ENCODE data around the gene ATXN2. TPM values are rescaled to one million over a fixed set of nuclear protein-coding genes. Genes with fewer than 3 reads are reported as not detected.

ATXN2 gene
- total RNA-seq, 1 experiment from 2014 or later = 72.9 TPM

DNA sequence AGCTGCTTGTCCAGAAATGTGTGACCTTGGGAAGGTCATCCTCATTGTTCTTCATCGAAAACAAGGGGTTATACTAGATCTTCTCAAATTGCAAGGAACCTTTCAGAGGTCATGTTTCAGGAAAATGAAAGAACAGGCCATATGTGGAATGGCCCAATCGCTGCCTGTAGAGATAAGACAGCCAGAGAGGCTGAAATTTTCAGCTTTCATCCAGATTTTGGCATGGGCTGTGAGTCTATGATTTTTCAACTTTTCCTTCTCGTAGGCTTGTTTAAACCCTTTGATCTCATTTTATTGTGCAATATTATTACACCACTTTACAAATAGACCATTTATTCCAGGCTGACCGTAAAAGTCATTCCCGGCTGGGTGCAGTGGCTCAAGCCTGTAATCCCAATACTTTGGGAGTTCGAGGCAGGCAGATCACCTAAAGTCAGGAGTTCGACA is 17.1 kb upstream of the ATXN2 start:
- H4K91ac ChIP-seq (ENCODE audit: insufficient read length, low read depth, low read length) = no peak overlapping the region
- H2BK12ac ChIP-seq (ENCODE audit: insufficient read length, low read depth, low read length) = no peak overlapping the region
- no peak overlapping the region for H2BK120ac ChIP-seq (ENCODE audit: low read depth, low read length, poor library complexity, severe bottlenecking)
- H3K9me3 Mint-ChIP-seq = no peaks in the 10 kb centered on the region
- no peaks in the 10 kb centered on the region for H3K27me3 ChIP-seq (ENCODE audit: insufficient read depth, low read length)
- peaks cover 0 to 3% of the 10 kb centered on the region in 2 experiments; a peak in 2 of 4 replicates for H3K4me1 Mint-ChIP-seq
- no peaks in the 10 kb centered on the region; a peak in 1 of 7 replicates for H3K36me3 Mint-ChIP-seq (ENCODE audit: insufficient read depth in 1 of 3, low read depth in 3 of 3)
- H3K27ac Mint-ChIP-seq = peak overlapping the region in 1 of 3 experiments; percentile 74; a peak in 1 of 7 replicates
- H3K14ac ChIP-seq (ENCODE audit: insufficient read depth, low read length) = no peak overlapping the region
- H2AK5ac ChIP-seq (ENCODE audit: insufficient read length, low read length) = no peak overlapping the region
- H4K8ac ChIP-seq (replicated peaks; ENCODE audit: insufficient read length, low read depth, low read length) = no peak overlapping the region
- H2BK20ac ChIP-seq (ENCODE audit: low read depth, low read length, poor library complexity, severe bottlenecking) = no peak overlapping the region
- no peak overlapping the region for H2BK5ac ChIP-seq (ENCODE audit: insufficient read length, low read length)
- no peak overlapping the region for H3K27ac ChIP-seq (ENCODE audit: insufficient read length, low read depth, low read length)
- no peak overlapping the region for H3K4ac ChIP-seq (ENCODE audit: low read depth, low read length)
- no peak overlapping the region for H2AFZ ChIP-seq (ENCODE audit: low read length)
- no peaks in the 10 kb centered on the region for H3K27me3 Mint-ChIP-seq (ENCODE audit: low read depth)
- DNase-seq = no peak
- no peaks in the 10 kb centered on the region for H3K23me2 ChIP-seq (ENCODE audit: insufficient read length, low read depth, low read length, poor library complexity, severe bottlenecking)
- no peak overlapping the region for H3T11ph ChIP-seq (ENCODE audit: low read length)
- no peak overlapping the region for H3K23ac ChIP-seq (ENCODE audit: insufficient read length, low read depth, low read length)
- no peaks in the 10 kb centered on the region for H3K79me2 ChIP-seq (ENCODE audit: insufficient read depth, low read length)
- H4K20me1 ChIP-seq (ENCODE audit: control insufficient read depth, insufficient read depth, insufficient read length) = no peaks in the 10 kb centered on the region
- H2BK15ac ChIP-seq (ENCODE audit: low read depth, low read length) = no peak overlapping the region
- H3K4me3 Mint-ChIP-seq = no peak overlapping the region
- H3K9me3 ChIP-seq (ENCODE audit: control insufficient read depth, low read depth, low read length) = no peaks in the 10 kb centered on the region
- WGBS (ENCODE audit: extremely low coverage, insufficient read length, low lambda C conversion rate) = no CpG with 5 or more reads among the region's 7 CpGs
- no peak overlapping the region for H3K56ac ChIP-seq (ENCODE audit: insufficient read length, low read depth, low read length)
- H4K5ac ChIP-seq (ENCODE audit: insufficient read length, low read depth, low read length) = no peak overlapping the region
- no peaks in the 10 kb centered on the region for H3K4me1 ChIP-seq (ENCODE audit: insufficient read depth, low read length)
- no peak overlapping the region for H3K9ac ChIP-seq (ENCODE audit: extremely low read depth, insufficient read length, low read length)
- no peak overlapping the region for H3K4me2 ChIP-seq (ENCODE audit: insufficient read depth, insufficient read length, low read length)
- H3K79me1 ChIP-seq (ENCODE audit: insufficient read depth, low read depth, low read length, poor library complexity, severe bottlenecking) = no peaks in the 10 kb centered on the region
- H3K18ac ChIP-seq (ENCODE audit: insufficient read length, low read depth, low read length) = no peak overlapping the region
- no peak for TF ChIP-seq CTCF (conservative IDR thresholded peaks at IDR 0.05)

Measured in H9 (cell line).